Activated CD8-positive, alpha-beta memory T cell treated with anti-CD3 and anti-CD28 coated beads for 4 hours (primary cell): ENCODE measurements around the gene C19orf38.
"Not testable (repeated sequence)": the region's sequence is repeated elsewhere in the genome, so short reads cannot be mapped to it uniquely, and the experiment has no call there.

Experiments
- DNase-seq, 2 donors: peaks; one replicate each; pipeline ENCODE4 v3.0.0-alpha.2; 2020; ENCODE audit warnings: low read depth in 2 of 2

The C19orf38 gene

DNA sequence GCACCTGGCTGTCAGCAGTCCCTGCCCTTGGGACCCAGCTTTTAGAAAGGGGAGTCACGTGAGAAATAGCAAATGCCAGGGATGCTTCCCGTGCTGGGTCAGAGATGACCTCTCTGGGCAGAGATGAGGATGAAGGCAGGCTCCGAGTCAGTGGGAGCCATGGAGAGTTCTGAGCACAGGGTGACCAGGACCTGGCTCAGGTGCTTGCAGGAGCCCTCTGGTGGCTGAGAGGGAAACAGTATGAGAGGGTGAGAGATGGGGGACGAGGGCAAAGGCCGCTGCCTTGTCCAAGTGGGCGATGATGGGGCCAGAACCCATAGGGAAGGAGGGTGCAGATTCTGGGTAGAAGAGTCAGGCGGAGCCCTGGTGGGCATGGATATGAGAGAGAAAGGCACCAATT is 28.0 kb upstream of the C19orf38 start:
- no peak for DNase-seq

DNA sequence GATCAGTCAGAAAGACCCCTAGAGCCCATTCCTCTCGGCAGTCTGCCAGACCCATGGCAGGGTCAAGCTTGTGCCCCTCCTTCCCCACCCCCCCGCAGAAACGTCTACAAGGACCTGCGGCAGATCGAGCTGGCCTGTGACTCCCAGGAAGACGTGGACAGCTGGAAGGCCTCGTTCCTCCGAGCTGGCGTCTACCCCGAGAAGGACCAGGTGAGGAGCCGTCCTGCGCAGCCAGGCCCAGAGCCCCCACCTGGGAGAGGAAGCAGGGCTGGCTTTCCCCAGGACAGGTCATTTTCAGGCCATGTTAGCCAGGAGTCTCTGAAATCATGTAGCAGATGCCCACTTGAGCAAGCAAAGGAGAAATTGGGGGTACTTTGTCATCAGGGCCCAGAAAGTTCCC is 24.5 kb upstream of the C19orf38 start:
- no peak for DNase-seq

DNA sequence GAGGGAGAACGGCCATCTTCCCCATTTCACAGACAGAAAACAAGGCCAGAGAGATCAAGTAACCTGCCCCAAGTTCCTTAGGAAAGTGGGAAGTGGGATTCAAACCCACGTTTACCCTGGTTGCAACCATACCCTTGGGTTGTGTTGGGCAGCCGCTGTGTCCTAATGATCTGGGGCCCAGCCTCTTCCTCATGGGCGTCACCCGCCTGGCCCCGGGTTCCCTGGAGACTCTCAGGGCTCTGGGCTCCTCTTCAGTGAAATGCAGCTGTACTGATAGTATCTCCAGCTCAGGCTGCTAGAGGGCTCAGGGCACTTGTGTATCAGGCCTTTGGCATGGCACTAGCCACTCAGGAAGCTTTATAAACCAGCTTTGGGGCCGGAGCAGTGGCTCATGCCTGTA is 22.0 kb upstream of the C19orf38 start:
- DNase-seq, result no peak

DNA sequence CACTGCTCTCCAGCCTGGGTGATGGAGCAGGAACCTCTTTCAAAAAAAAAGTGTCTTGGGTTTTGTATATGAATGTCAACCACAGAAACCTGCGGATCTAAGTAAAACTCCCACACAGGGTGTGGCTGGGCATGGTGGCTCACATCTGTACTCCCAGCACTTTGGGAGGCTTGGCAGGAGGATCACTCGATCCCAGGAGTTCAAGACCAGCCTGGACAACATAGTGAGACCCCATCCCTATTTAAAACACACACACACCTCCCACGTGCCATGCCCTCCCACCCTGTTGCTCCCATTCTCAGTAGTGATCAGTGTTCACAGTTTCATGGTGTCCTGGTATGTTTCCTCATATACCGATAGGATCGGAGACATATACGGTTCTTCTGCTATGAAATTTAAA is 21.4 kb upstream of the C19orf38 start:
- no peak for DNase-seq

DNA sequence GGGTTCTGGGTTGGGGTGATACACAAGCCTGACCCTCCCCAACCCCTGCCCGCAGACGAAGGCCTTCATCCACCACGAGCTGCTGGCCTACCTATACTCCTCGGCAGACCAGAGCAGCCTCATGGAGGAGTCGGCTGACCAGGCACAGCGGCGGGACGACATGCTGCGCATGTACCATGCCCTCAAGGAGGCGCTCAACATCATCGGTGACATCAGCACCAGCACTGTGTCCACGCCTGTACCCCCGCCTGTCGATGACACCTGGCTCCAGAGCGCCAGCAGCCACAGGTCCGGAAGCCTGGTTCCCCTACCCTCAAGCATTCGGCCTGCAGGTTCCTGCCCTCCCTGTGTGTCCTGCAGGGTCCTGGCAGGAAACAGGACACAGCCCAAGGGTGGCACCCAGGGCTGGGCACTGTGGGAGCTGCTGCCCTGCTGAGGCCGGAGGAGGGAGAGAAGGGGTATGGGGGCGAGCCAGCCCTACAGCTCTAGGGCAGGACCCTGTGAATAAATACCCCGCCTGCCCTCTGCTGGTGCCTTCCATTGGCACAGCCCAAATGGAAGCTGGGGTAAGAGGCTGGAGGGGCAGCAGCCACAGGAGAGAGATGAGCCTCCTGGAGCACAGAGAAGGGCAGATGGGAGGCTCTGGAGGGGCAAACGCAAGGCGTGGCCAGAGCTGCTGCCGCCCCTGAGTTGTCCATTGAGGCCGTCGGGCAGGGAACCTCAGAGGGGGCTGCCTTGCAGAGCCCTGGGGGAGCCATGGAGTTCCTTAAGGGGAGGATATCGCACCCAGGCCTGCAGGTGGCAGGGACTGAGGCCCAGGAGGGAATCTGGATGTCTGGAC is 19.0 kb upstream of the C19orf38 start:
- DNase-seq, result no peak

DNA sequence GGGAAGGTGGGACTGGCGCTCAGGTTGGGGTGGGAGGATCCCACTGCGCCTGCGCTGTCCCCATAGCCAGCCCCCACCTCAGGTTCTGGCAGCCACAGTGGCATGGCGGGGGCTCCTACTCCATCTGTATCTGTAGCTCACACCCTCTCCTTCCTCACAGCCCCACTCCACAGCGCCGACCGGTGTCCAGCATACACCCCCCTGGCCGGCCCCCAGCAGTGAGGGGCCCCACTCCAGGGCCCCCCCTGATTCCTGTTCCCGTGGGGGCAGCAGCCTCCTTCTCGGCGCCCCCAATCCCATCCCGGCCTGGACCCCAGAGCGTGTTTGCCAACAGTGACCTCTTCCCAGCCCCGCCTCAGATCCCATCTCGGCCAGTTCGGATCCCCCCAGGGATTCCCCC is 18.2 kb upstream of the C19orf38 start:
- no peak for DNase-seq

DNA sequence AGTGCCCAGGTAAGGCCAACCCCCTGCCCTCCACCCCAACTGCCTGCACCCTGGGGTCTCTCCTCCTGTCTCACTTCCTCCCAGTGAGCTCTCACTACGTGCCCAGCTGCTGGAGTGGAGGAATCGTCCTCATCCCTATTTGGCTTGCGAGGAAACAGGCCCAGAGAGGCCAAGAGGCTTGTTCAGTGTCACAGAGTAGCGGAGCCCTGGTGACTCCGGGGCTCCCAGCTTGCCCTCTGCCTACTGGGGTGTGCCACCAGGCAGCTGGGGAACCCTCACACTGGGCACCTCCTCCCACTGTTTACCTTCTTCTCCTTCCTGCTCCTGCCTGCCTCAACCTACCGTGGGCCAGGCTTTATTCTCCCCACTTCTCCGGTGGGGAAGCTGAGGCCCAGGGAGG is 17.8 kb upstream of the C19orf38 start:
- no peak for DNase-seq

DNA sequence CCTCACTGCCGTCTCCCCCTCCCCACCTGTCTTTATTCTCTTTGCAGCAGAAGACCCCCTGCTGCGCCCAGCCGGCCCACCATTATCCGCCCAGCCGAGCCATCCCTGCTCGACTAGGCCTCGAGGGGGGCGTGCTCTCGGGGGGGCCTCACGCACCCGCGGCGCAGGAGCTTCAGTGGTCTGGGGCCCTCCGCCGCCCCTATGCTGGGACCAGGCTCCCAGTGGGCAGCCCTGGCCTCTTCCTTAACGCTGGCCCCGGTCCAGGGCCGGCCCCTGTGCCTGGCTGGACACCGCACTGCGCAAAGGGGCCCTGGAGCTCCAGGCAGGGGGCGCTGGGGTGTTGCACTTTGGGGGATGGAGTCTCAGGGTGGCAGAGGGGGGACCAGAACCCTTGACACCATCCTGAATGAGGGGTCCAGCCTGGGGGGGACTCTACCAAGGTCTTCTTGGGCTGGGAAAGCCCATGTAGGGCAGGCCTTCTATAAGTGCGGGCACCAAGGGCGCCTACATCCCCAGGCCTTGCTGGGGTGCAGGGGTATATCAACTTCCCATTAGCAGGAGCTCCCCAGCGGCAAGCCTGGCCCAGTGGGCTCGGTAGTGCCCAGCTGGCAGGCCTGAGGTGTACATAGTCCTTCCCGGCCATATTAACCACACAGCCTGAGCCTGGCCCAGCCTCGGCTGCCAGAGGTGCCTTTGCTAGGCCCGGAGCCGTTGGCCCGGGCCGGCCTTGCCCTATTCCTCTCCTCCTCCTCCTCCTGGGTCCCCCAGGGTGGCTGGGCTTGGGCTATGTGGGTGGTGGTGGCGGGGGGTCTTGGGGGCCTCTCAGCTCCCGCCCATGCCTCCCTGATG is 17.1 kb upstream of the C19orf38 start:
- DNase-seq, result no peak

DNA sequence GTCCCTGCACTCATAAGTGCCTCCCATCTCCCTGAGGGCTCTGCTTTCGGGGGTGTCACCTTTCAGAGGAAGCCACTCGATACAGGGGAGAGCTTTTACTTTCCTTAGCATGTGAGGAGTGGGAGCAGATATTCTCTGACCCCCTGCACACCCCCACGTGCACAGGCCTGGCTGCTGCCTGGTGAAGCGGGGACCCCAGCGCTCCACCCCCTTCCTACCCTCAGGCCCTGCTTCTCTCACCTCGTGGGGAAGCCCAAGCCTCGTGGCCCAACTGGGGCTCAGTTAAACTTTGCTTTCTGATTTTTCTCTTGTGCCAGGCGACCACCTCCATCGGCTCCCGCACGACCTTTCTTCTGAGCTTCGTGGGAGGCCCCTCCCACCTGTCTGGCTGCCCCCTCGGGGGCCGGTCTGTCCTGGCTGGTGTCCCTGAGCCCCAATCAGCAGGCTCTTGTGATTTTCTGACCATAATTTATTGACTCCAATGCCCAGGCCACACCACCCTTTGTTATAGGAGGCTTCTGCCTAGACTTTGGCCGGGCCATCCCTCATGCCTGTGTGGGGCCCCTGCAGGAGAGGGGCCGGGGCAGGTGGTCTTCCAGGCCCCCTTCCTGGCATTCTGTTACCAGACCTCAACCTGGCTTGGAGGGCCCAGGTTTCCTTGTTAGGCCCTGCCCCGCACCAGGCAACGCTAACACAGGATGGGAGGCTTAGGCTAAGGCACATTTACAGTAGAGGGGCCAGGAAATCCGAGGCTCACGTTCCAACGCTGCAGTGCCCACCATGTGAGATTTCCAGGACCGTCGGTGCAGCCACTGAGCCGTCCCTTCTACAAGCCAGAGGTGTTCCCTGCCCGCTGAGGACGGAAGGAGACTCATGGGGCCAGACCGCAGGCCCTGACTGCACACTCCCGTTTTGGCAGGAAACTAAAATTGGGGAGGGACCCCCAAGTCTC is 16.0 kb upstream of the C19orf38 start:
- DNase-seq, result no peak

DNA sequence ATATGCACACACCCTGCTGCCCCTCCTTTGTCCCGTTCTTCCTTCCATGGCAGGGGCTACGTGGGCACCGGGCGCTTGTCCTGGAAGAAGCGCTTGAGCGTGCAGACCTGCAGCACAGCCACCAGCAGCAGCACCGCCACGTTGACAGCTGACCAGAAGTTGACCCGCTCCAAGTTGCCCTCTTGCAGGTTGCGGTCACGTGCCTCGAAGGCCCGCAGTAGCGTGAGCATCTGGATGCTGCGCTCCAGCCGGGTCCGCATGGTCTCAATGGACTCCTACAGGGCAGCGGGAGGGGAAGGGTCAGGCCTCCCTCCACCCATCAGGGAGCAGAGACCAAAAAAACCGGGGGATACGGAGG is 15.3 kb upstream of the C19orf38 start:
- DNase-seq, result no peak

DNA sequence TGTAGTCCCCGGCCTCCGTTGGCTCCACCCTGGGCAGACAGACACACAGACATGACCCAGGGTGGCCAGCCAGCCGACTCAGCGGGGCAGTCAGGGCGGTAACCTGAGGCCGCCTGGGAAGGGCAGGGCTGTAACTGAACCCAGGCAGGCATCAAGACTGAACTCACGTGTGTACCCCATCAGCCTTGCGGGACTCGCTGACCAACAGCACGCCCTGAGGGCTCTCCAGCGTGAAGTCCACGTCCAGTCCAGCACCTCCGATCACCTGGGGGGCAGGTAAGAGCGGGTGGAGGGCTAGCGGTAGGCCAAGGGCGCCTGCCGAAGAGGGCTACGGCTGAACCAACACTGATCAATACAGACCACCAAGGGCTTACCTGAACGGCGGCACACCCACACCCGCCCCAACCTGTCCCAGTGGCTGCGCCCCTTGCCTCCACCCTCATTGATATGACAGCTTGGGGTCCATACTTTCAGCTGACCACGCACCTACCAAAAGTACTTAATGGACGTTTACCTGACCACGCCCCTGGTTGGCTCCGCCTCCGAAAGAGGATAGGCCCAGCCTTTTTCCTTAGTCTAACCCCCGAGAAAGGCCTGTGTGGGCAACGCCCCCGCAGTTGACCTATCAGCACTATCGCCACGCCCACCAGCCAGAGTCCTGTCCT is 13.0 kb upstream of the C19orf38 start:
- no peak for DNase-seq

DNA sequence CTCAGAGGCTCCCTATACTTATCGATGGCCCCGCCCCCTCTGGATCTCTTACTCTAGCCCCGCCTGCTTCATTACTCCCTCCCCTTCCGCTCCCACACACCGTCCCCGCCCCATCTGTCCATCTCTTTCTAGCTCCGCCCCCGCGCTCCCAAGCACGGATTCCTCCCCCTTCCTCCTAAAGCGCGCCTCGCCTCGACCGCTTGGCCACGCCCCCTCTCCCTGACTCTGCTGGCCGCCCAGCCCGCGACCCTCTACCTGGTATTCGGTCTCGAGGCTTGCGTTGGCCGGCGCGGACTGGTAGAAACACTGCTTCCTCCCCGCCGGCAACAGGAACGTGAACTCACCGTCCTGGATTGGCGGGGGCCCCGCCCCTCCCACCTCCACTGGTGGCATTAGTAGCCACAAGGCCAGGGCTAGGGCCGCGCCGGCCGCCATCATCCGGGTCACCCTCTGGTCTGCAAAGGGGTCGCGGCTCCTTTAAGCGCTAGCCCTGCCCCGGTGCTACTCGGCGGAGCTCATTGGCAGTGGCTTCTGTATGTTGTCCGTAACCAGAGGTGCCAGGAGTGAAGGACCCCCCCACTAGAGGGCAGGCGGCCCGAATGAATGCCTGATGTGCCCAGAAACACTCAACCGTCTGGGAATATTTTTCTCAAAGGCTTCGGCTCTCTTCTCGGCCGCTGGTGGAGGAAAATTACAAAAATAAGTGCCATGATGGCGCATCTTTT is 12.3 kb upstream of the C19orf38 start, which contains the start of gene TMED1:
TSS of gene TMED1 (minus strand) at position 459 of the 725 bp plus-strand sequence. CDS start at position 438, 21 bp downstream.
- peak; percentile 82 to 90 for DNase-seq

DNA sequence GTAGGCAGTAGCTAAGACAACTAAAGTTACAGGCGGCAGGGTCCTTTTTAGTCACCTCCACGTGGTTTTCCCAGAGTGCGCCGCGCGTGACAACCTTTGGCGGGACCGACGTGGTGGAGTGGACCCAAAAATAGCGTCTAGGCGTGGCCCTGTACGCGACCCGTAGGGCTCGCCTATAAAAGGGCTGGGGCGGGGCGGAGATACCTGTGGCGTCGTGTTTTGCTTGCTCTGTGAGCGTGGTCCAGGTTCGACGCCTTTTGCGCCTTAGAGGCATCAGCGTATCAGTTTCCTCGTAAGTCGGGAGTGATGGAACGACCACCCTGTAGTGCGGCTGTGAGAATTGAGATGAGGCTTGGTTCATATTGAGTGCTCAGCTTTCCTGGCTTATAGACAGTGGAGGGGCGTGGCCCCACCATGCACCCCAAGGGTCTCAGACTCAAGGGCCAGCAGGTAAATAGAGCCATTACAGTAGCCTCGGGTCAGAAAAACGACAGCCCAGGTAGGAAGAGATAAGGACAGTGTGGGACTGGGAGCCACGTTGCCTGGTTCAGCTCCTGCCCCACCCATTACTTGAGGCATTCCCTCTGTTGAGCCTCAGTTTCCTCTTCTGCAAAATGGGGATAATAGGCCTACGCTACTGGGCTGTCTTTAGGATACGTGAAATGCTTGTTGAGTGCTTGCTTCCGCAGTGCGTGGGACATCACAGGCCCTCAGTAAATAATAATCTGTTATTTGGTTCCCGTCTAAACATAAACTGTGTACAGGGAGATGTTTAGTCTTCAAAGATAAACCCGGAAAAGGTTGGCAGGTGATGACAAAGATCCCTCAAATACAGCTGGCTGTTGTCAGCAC is 11.5 kb upstream of the C19orf38 start:
- DNase-seq, result peak; percentile 53 to 71

DNA sequence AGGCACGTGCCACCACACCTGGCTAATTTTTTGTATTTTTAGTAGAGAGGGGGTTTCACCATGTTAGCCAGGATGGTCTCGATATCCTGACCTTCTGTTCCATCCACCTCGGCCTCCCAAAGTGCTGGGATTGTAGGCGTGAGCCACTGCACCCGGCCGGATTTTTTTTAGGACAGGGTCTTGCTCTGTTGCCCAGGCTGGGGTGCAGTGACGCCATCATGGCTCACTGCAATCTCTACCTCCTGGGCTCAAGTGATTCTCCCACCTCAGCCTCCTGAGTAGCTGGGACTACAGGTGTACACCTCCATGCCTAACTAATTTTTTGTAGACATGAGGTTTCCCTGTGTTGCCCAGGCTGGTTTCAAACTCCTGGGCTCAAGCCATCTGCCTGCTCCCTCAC is 10.6 kb upstream of the C19orf38 start:
- not testable (repeated sequence) for DNase-seq

DNA sequence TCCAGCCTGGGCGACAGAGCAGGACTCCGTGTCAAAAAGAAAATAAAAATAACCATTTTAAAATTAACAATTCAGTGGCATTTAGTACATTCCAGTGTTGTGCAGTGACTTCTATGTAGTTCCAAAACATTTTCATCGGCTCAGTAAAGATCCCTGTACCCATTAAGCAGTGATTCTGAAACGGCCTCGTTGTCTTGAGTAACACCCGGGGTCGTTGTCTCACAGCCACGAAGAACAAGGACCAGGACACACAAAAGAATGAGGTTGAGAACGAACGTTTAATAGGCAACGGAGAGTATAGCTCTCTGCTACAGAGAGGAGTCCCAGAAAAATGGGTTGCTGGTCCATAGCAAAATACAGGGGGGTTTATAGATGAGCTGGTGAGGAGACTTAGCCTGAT is 9.8 kb upstream of the C19orf38 start:
- no peak for DNase-seq

DNA sequence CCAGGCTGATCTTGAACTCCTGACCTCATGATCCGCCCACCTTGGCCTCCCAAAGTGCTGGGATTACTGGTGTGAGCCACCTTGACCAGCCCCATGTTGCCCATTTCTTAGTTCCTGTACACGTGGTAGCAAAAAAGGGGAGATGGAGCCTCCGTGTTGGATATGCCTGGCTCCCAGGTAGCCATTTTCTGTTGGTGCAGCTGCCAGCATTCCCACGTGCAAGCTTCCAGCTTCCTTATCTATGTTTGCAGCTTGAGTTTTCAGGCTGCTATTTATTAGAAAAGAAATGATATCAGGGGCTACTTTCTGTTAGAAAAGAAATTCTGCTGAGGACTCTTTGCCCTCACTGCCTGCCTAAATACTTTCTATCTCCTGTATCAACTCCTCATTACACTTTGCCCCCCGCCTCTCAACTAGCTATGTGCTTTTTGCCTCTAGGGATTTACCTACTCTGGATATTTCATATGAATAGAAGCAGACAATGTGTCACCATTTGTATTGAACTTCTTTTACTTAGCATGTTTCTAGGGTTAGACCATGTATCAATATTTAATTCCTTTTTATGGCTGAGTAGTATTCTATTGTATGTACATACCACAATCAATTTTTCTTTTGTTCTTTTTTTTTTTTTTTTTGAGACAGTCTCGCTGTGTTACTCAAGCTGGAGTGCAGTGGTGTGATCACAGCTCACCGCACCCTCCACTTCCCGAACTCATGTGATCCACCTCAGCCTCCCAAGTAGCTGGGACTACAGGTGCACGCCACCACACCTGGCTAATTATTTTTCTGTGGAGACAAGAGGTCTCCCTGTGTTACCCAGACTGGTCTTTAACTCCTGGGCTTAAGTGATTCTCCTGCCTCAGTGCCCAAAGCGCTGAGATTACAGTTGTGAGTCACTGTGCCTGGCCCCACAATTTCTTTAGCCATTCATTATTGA is 8.8 kb upstream of the C19orf38 start:
- no peak for DNase-seq

DNA sequence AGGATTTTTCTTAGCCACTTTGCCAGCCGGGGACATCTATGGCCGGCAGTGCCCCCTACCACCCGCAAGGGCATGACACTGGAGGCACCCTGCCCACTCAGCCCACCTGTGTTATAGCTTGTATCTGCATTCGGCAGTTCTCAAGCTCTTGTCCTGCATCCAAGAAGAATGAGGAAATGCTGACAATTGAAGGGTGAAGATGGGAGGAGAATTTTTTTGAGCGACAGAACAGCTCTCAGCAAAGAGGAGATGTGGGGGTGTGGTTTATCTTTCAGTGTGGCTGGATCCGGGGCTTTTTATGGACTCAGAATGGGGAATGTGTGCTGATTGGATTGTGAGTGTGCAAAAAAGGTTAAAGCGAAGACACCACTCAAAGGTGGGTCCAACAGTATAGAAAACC is 5.4 kb upstream of the C19orf38 start:
- no peak for DNase-seq

DNA sequence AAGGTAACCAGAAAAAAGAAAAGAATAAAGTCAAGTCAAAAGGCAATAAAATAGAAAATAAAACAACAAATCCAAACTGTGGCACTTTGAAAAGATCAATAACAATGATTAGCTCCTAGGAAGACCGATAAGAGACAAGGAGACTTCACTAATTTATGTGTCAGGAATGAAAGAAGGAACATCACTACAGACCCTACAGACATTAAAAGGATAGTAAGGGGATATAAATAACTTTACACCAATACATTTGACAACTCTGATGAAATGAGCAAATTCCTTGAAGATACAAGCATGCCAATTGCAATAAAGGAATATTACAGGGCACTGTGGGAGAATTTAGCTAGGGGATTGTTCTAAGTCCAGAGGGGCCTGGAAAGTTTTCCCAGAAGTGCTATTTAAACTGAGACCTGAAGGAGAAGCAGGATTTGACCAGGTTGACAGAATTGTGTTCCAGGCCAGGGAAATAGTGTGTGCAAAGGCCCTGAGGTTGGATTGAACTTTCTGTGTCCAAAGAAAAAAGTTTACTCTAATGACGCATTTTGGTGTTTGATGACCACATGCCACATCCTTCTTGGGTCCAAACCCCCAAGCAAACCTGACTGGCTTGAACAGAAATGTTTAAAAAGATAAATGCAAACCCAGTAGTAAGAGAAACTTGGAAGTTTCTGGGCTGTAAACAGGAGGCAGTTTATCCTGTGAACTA is 1.6 kb upstream of the C19orf38 start:
- DNase-seq, result no peak
